HepG2 (cell line): ENCODE measurements around the gene METTL23. TPM values are rescaled to one million over a fixed set of nuclear protein-coding genes. Genes with fewer than 3 reads are reported as not detected.

Experiments used
- GFI1 ChIP-seq: sonication (generic); formaldehyde crosslinking; IDR thresholded peaks from 2 replicates; pipeline ENCODE4 v1.5.0; 2020; ENCODE audit warnings: missing genetic modification reagents, mild to moderate bottlenecking, borderline replicate concordance
- KLF15 ChIP-seq: sonication (generic); formaldehyde crosslinking; IDR thresholded peaks from 2 replicates; pipeline ENCODE4 v1.8.1; 2023; ENCODE audit warnings: borderline replicate concordance, mild to moderate bottlenecking, inconsistent platforms, missing genetic modification reagents, mixed read lengths
- SNAPC4 ChIP-seq: sonication (generic); formaldehyde crosslinking; IDR thresholded peaks from 2 replicates; pipeline ENCODE4 v1.4.0; 2020; ENCODE audit warnings: mild to moderate bottlenecking, missing genetic modification reagents
- YEATS4 ChIP-seq: sonication (generic); formaldehyde crosslinking; IDR thresholded peaks from 2 replicates; pipeline ENCODE4 v1.4.0; 2020; ENCODE audit warnings: missing genetic modification reagents, borderline replicate concordance
- ZNF414 ChIP-seq: sonication (generic); formaldehyde crosslinking; IDR thresholded peaks from 2 replicates; pipeline ENCODE4 v1.5.0; 2020; ENCODE audit warnings: missing genetic modification reagents
- ZNF879 ChIP-seq: sonication (generic); formaldehyde crosslinking; IDR thresholded peaks from 2 replicates; pipeline ENCODE4 v1.8.1; 2023; ENCODE audit warnings: missing genetic modification reagents
- ZSCAN12 ChIP-seq: sonication (generic); formaldehyde crosslinking; IDR thresholded peaks from 2 replicates; pipeline ENCODE4 v1.9.0; 2021; ENCODE audit warnings: mild to moderate bottlenecking, missing genetic modification reagents
- polyA plus RNA-seq, 8 experiments: library from polyadenylated mRNA; depleted of rRNA in 3 of 8; stranded (reverse) in 7 of 8; unstranded in 1 of 8; fragments of >200 nt; fragmentation: Illumina TruSeq in 4 of 8; extraction: Trizol in 4 of 8; gene quantifications; 2 replicates each; pipeline versions ENCODE4 v1.2.1 to v1.2.3, GENCODE V29; 2011 to 2016; ENCODE audit warnings: low read depth in 4 of 8, missing spikeins in 1 of 8, mixed read lengths in 1 of 8; ENCODE audit not compliant: insufficient read depth in 1 of 8
- total RNA-seq, 5 experiments: library from RNA; depleted of rRNA; stranded (reverse); fragments of >200 nt; fragmentation: Illumina TruSeq; extraction: Trizol; gene quantifications; 2 replicates each; pipeline ENCODE4 v1.2.3, GENCODE V29; 2016; ENCODE audit warnings: low read depth in 1 of 5
- TF ChIP-seq, protein P1 (sequence below), 2 experiments: sonication (generic) in 1 of 2; formaldehyde crosslinking in 1 of 2; IDR thresholded peaks; 2 replicates each; pipeline versions ENCODE4 v1.4.0 to v1.6.1; 2018 to 2020; ENCODE audit warnings: missing genetic modification reagents in 2 of 2, borderline replicate concordance in 1 of 2, low read depth in 1 of 2, mild to moderate bottlenecking in 1 of 2, missing biosample characterization in 1 of 2
- TF ChIP-seq, protein P2 (sequence below): IDR thresholded peaks from 2 replicates; pipeline ENCODE4 v1.6.1; 2012; ENCODE audit warnings: low read length, improper control_type of control experiment

Gene METTL23
- total and polyA plus RNA-seq, 2 of the 13 experiments (the other 11 are each of a cell fraction or from before 2014, with no cell fraction given): 39.9 to 104 TPM

DNA sequence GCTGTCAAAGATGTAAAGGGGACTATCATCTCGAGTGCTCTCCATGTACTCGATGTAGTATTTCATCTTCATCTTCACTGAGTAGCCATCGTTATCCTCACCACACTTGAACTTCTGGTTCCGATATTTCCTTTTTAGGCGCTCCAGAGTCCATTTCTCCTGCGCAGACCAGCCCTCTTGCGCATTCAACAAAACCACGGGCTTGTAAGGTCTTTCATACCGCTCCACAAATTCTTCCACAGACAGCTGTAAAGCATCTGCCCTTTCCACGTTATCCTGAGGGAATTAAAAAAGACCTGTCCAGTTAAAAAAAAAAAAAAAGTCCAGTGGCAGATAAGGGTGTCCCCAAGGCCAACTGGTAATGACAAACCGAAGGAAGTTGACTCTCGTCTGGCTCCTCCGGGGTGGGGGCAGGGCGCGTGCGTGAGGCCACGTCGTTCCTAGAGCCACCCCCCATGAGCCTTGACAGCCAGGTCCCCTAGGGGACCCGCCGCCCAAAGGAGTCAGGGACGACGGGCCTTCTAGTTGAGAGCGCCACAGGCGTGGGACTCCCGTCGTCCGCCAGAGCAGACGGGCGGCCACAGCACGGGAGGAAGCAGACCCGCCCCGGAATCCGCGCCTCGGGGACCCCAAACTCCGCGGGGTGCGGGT lies 934 bp upstream of the METTL23 start (continued):
- TF ChIP-seq SNAPC4 (CRISPR knock-in tag) (peak; percentile 71; the same call in 1 of the 2 replicates), ZNF414 (peak; percentile 26; the same call in 1 of the 2 replicates), GFI1 (CRISPR knock-in tag) (peak; percentile 58), ZNF879 (CRISPR knock-in tag) (peak; percentile 22; the same call in 1 of the 2 replicates), YEATS4 (CRISPR knock-in tag) (no peak), KLF15 (CRISPR knock-in tag) (no peak), ZSCAN12 (no peak)
- TF ChIP-seq, protein P1, sequence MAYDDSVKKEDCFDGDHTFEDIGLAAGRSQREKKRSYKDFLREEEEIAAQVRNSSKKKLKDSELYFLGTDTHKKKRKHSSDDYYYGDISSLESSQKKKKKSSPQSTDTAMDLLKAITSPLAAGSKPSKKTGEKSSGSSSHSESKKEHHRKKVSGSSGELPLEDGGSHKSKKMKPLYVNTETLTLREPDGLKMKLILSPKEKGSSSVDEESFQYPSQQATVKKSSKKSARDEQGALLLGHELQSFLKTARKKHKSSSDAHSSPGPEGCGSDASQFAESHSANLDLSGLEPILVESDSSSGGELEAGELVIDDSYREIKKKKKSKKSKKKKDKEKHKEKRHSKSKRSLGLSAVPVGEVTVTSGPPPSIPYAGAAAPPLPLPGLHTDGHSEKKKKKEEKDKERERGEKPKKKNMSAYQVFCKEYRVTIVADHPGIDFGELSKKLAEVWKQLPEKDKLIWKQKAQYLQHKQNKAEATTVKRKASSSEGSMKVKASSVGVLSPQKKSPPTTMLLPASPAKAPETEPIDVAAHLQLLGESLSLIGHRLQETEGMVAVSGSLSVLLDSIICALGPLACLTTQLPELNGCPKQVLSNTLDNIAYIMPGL (CRISPR knock-in tag; IDR thresholded peaks at IDR 0.05; ENCODE audit: borderline replicate concordance in 1 of 2, low read depth in 1 of 2): 0 out of 4 replicates have a peak, but pooled peaks of 1 of the 2 experiments have one; percentile 27
- TF ChIP-seq, protein P2, sequence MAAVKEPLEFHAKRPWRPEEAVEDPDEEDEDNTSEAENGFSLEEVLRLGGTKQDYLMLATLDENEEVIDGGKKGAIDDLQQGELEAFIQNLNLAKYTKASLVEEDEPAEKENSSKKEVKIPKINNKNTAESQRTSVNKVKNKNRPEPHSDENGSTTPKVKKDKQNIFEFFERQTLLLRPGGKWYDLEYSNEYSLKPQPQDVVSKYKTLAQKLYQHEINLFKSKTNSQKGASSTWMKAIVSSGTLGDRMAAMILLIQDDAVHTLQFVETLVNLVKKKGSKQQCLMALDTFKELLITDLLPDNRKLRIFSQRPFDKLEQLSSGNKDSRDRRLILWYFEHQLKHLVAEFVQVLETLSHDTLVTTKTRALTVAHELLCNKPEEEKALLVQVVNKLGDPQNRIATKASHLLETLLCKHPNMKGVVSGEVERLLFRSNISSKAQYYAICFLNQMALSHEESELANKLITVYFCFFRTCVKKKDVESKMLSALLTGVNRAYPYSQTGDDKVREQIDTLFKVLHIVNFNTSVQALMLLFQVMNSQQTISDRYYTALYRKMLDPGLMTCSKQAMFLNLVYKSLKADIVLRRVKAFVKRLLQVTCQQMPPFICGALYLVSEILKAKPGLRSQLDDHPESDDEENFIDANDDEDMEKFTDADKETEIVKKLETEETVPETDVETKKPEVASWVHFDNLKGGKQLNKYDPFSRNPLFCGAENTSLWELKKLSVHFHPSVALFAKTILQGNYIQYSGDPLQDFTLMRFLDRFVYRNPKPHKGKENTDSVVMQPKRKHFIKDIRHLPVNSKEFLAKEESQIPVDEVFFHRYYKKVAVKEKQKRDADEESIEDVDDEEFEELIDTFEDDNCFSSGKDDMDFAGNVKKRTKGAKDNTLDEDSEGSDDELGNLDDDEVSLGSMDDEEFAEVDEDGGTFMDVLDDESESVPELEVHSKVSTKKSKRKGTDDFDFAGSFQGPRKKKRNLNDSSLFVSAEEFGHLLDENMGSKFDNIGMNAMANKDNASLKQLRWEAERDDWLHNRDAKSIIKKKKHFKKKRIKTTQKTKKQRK: no peak
